Activated B cell treated with CpG ODN at 0.5 μM for 24 hours (primary cell): ENCODE measurements around the gene AGPS. TPM values are rescaled to one million over a fixed set of nuclear protein-coding genes. Genes with fewer than 3 reads are reported as not detected.

Experiments
- ATAC-seq: fragments of 200-7000 bp; cut with Tn5 transposase; one replicate; pipeline ENCODE4 v1.10.0; 2021; ENCODE audit warnings: low read depth, mild to moderate bottlenecking, moderate library complexity
- CTCF ChIA-PET: fragments of 350-600 bp; sonication (Branson Sonifier 250); formaldehyde crosslinking; loops from one replicate; lab custom pipeline; 2021; ENCODE audit warnings: antibody characterized with exemption; lab: Charles Lee
- POLR2A ChIA-PET: fragments of 350-600 bp; sonication (Branson Sonifier 250); formaldehyde crosslinking; loops from one replicate; lab custom pipeline; 2021; ENCODE audit warnings: antibody characterized with exemption; lab: Charles Lee
- DNase-seq: peaks from one replicate; pipeline ENCODE4 v3.0.0; 2022
- H3K27ac Mint-ChIP-seq: one replicate; pipeline ENCODE4 v1.8.0; 2020; ENCODE audit warnings: mixed read lengths
- H3K27me3 Mint-ChIP-seq: one replicate; pipeline ENCODE4 v1.8.0; 2021; ENCODE audit warnings: mixed read lengths
- H3K36me3 Mint-ChIP-seq: one replicate; pipeline ENCODE4 v1.8.0; 2021; ENCODE audit warnings: low read depth, mixed read lengths
- H3K4me1 Mint-ChIP-seq: one replicate; pipeline ENCODE4 v1.8.0; 2021; ENCODE audit warnings: mixed read lengths
- H3K4me3 Mint-ChIP-seq: one replicate; pipeline ENCODE4 v1.8.0; 2020; ENCODE audit warnings: mild to moderate bottlenecking, mixed read lengths
- H3K9me3 Mint-ChIP-seq: one replicate; pipeline ENCODE4 v1.8.0; 2020; ENCODE audit warnings: mixed read lengths
- CTCF ChIP-seq: fragments of 200-600 bp; IDR thresholded peaks from one replicate; pipeline ENCODE4 v1.8.0; 2022; ENCODE audit warnings: antibody characterized with exemption, mild to moderate bottlenecking
- intact Hi-C: fragments of 100-400 bp; cut with micrococcal nuclease; formaldehyde crosslinking; loops from one replicate; pipeline ENCODE4 v1.15.1; 2024
- total RNA-seq: library from RNA; stranded (reverse); gene quantifications from 2 replicates; pipeline ENCODE4 v1.2.3, GENCODE V29; 2022

AGPS gene
- total RNA-seq, 1 donor from 2014 or later, result 29.9 TPM

- H3K4me1 Mint-ChIP-seq, result no peaks in the 10 kb centered on the region
- no peaks in the 10 kb centered on the region for H3K27me3 Mint-ChIP-seq
- DNase-seq, result no peak
- no peak for ATAC-seq
- intact Hi-C loops, result no loop called here
- ChIA-PET POLR2A (interaction anchor here (0.7 kb wide), 1 partner anchor 251 kb away, joined by 3 read pairs; no protein-coding TSS in a partner anchor), CTCF (interaction anchor here (0.6 kb wide), 1 partner anchor 1664 kb away, joined by 3 read pairs; no protein-coding TSS in a partner anchor)
- no peak overlapping the region for H3K27ac Mint-ChIP-seq
- peaks cover 49% of the 10 kb centered on the region for H3K36me3 Mint-ChIP-seq
- H3K4me3 Mint-ChIP-seq, result no peak overlapping the region
- H3K9me3 Mint-ChIP-seq, result peaks cover 2% of the 10 kb centered on the region
- no peak for TF ChIP-seq CTCF
These were observed 68.5 kb downstream of the AGPS start for GRCh38 chr2:177460973-177461585.

GRCh38 chr2:177464549-177464948, 72.0 kb downstream of the AGPS start:
- intact Hi-C loops, result no loop called here
- no peak overlapping the region for H3K27ac Mint-ChIP-seq
- peaks cover 44% of the 10 kb centered on the region for H3K36me3 Mint-ChIP-seq
- ChIA-PET CTCF (no interaction called here), POLR2A (no interaction called here)
- H3K4me3 Mint-ChIP-seq, result no peak overlapping the region
- DNase-seq (no peak), ATAC-seq (no peak)
- peaks cover 2% of the 10 kb centered on the region for H3K9me3 Mint-ChIP-seq
- H3K27me3 Mint-ChIP-seq, result no peaks in the 10 kb centered on the region
- no peak for TF ChIP-seq CTCF
- H3K4me1 Mint-ChIP-seq, result no peaks in the 10 kb centered on the region

GRCh38 chr2:177465400-177466138, 73.0 kb downstream of the AGPS start:
- no peak for ATAC-seq
- intact Hi-C loops, result no loop called here
- no peaks in the 10 kb centered on the region for H3K27me3 Mint-ChIP-seq
- H3K4me3 Mint-ChIP-seq, result no peak overlapping the region
- ChIA-PET CTCF (no interaction called here), POLR2A (interaction anchor here (0.6 kb wide), 1 partner anchor 156 kb away, joined by 4 read pairs; no protein-coding TSS in a partner anchor)
- DNase-seq, result no peak
- no peaks in the 10 kb centered on the region for H3K4me1 Mint-ChIP-seq
- no peak for TF ChIP-seq CTCF
- peaks cover 7% of the 10 kb centered on the region for H3K9me3 Mint-ChIP-seq
- H3K36me3 Mint-ChIP-seq, result peaks cover 48% of the 10 kb centered on the region
- no peak overlapping the region for H3K27ac Mint-ChIP-seq

GRCh38 chr2:177466337-177467195, 74.0 kb downstream of the AGPS start:
- intact Hi-C loops, result no loop called here
- Mint-ChIP-seq H3K9me3 (peaks cover 10% of the 10 kb centered on the region), H3K36me3 (peaks cover 50% of the 10 kb centered on the region), H3K4me1 (no peaks in the 10 kb centered on the region), H3K27ac (no peak overlapping the region), H3K27me3 (no peaks in the 10 kb centered on the region), H3K4me3 (no peak overlapping the region)
- DNase-seq, result no peak
- no peak for ATAC-seq
- ChIA-PET CTCF (no interaction called here), POLR2A (interaction anchor here (0.6 kb wide), 1 partner anchor 157 kb away, joined by 4 read pairs; no protein-coding TSS in a partner anchor)
- TF ChIP-seq CTCF, result no peak
